Gastroesophageal sphincter (tissue), 3 donors: Measurements from ENCODE around the gene TIAM2.

Source experiments
- CTCF ChIP-seq, 4 experiments: fragments of 200-600 bp in 2 of 4; fragments of 450-650 bp in 2 of 4; sonication (generic) in 1 of 4; IDR thresholded peaks; one replicate each; pipeline ENCODE4 v1.5.1; 2017 to 2019; ENCODE audit warnings: antibody characterized with exemption in 4 of 4, mild to moderate bottlenecking in 2 of 4, moderate library complexity in 2 of 4
- EP300 ChIP-seq: sonication (generic); formaldehyde crosslinking; IDR thresholded peaks from one replicate; pipeline ENCODE4 v1.6.1; 2017; ENCODE audit warnings: antibody characterized with exemption, mild to moderate bottlenecking
- POLR2A ChIP-seq, 2 donors: fragments of 450-650 bp; IDR thresholded peaks; one replicate each; pipeline ENCODE4 v1.6.1; 2017; ENCODE audit warnings: antibody characterized with exemption in 2 of 2, mild to moderate bottlenecking in 2 of 2, moderate library complexity in 1 of 2

- TF ChIP-seq EP300 (no peak), CTCF (IDR thresholded peaks at IDR 0.05) (no peak), POLR2A (IDR thresholded peaks at IDR 0.05) (no peak)
Measured at GRCh38 chr6:155075930-155076695, 81.0 kb downstream of the TIAM2 start.
